Gastrocnemius medialis (tissue), 4 donors: ENCODE measurements around the gene GSTK1.

ENCODE experiments used
- CTCF ChIP-seq, 5 experiments: fragments of 450-650 bp in 3 of 5; fragments of 200-600 bp in 2 of 5; sonication (generic) in 2 of 5; IDR thresholded peaks in 4 of 5; conservative IDR thresholded peaks in 1 of 5; 1 replicate in 4 of 5; 2 replicates in 1 of 5; pipeline ENCODE4 v1.5.1; 2016 to 2019; ENCODE audit warnings: antibody characterized with exemption in 5 of 5, mild to moderate bottlenecking in 3 of 5, moderate library complexity in 3 of 5
- POLR2A ChIP-seq, 2 donors: fragments of 450-650 bp; IDR thresholded peaks; one replicate each; pipeline ENCODE4 v1.6.1; 2017; ENCODE audit warnings: antibody characterized with exemption in 2 of 2, mild to moderate bottlenecking in 2 of 2, moderate library complexity in 2 of 2

- no peak for TF ChIP-seq CTCF (IDR thresholded peaks at IDR 0.05 in 4 of 5, conservative IDR thresholded peaks at IDR 0.05 in 1 of 5)
- no peak for TF ChIP-seq POLR2A (IDR thresholded peaks at IDR 0.05)
Observed at GRCh38 chr7:143250199-143250598, 13.0 kb upstream of the GSTK1 start.
